Measurements from ENCODE around the gene SUSD4.

Gene SUSD4

DNA sequence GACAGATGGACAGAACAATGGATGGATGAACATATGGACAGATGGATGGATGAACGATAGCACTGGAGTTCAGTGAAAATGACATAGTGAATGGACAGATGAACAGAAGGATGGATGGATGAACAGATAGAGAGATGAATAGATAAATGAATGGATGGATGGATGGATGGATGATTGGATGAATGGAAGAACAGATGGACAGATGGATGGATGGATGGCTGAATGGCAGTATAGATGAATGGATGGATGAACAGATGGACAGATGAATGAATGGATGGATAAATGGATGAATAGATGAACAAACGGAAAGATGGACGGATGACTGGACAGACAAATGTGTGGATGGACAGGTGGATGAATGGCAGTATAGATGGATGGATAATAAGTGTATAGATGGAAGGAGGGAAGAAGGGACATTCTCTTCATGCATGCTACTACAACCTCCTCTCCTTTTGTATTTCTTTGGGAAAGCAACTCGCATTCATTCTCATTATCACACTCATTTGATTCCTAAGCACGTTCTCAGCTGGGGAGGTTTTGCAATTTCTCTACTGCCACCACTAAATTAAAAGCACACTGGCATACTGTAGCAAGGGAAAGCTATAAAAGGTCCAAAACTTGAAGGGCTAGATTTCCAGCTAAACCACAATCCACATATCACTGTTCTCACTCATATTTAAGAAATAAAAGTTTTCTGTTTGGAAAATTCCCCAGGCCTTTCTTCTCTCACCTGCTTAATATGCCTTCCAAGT lies 34.1 kb downstream of the SUSD4 start:
- no peak for DNase-seq (ENCODE audit: low read depth)

DNA sequence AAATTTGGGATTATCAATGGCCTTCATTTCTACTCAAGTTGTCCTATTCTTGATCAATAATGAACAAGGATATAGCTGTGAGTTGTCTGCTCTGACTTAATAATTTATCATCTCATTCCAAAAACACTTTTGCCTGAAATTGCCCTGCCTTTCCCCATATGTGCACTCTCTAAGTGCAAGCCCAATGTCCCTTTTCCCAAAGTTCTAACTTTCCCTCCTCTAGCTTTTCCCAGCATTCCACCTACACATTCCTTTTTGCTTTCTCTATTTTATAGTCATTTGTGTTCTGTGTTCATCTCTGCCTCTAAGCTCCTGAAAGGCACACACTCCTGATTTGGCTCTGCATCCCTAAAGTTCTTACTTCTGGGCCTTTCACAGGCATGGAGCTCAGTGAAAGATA lies 34.7 kb downstream of the SUSD4 start:
- no peak for DNase-seq (ENCODE audit: low read depth)

DNA sequence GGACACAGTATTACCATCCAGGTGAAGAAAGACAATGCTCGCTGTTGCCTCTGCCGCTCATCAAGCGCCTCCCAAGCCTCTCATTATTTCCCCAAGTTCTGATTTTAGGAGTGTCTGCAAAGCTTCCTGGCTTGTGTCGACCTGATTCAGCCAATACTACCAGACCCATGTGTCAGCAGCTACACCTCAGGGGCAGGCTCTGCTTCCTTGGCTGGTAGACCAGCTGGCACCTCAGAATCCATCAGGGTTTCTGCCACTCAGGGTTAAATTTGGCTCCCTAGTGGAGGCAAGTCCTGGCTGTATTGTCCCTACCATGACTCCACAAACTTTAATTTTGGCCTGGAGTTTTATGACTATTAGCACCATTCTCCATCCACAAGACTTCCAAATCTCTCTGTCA lies 35.4 kb downstream of the SUSD4 start:
- no peak for DNase-seq (ENCODE audit: low read depth)

DNA sequence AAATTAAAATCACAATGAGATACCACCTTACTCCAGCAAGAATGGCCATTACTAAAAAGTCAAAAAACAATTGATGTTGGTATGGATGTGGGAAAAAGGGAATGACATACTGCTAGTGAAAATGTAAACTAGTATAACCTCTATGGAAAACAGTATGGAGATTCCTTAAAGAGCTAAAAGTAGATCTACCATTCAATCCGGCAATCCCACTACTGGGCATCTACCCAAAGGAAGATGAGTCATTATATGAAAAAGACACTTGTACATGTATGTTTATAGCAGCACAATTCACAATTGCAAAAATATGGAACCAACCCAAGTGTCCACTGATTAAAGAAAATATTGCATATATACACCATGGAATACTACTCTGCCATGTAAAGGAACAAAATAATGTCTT lies 37.2 kb downstream of the SUSD4 start:
- DNase-seq (ENCODE audit: low read depth), result no peak

DNA sequence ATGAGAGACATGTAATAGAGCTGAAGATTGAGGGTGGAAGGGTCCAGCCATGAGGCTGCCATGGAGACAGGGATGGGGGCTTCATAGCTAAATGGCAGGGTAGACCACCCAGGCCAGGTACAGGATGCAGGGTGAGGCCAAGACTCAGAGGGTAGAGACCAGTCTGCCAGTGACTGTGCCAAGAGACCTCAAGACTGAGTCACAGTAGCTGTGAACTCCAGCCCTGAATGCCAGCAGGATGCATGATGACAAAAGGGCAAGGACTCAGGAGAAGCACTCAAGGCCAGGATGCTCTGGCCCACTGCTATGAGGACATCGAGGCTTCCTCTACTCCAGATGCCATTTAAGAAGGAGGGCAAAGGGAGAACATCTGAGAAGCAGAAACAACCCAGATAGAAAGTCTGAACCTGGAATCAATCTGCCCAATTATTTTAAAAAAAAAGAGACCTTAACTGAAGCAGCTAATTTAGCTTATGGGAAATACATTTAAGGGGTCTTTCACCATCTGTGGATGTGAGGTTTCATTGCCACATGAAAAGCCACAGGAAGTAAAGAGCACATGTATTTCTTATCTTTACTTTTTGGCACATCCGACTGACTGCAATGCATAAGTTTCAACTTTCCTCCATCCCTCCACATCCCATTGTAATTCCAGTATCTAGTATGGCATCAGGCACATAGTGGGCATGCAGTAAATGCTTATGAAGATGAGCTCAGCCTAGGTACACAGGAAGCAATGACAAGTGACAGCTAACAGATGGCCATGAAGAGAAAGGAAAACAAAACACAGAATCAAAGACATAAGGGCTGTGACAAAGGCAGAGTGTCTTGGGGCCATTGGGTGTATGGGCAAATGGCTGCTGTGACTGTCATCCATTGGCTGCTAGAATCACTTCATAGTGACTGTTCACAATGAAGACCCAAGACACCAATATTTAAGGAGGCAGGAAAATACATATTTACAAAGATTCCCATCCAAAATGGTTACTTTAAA lies 40.2 kb downstream of the SUSD4 start:
- DNase-seq (ENCODE audit: low read depth), result no peak

DNA sequence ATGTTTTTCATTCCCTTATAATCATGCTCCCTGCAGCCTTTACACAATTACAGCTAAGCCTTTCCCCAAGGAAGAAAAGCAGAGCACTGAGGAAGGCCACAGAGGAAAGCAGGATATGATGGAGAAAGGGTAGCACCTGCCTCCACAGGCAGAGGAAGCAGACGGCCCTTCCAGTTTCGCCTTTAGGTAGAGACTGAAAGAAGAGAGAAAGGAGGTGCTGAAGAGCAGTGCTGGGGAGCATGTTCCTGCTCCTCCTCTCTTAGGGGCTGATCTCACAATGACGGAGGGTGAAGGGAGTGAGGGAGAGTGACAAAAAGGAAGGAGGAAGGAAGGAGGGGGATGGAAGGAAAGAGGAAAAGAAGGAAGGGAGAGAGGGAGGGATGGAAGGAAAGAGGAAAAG lies 41.1 kb downstream of the SUSD4 start:
- DNase-seq (ENCODE audit: low read depth), result no peak

DNA sequence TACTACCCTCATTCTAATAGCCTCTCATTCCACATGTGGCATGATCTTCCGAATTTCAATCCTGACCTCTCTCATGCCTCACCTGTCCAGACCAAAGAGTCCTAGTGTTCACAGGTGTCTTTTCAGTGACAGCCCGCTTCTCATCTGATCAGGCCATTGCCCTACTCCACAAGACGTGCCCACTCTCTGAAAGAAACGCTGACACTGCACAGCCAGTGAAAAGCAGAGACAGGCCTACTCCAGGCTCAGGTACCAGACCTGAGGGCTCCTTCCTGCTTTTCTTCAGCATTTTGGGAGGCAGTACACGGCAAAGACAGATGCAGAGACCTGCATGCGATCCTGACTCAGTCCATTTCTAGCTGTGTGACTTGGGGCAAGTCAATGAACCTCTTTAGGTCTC lies 43.0 kb downstream of the SUSD4 start:
- DNase-seq (ENCODE audit: low read depth), result no peak

DNA sequence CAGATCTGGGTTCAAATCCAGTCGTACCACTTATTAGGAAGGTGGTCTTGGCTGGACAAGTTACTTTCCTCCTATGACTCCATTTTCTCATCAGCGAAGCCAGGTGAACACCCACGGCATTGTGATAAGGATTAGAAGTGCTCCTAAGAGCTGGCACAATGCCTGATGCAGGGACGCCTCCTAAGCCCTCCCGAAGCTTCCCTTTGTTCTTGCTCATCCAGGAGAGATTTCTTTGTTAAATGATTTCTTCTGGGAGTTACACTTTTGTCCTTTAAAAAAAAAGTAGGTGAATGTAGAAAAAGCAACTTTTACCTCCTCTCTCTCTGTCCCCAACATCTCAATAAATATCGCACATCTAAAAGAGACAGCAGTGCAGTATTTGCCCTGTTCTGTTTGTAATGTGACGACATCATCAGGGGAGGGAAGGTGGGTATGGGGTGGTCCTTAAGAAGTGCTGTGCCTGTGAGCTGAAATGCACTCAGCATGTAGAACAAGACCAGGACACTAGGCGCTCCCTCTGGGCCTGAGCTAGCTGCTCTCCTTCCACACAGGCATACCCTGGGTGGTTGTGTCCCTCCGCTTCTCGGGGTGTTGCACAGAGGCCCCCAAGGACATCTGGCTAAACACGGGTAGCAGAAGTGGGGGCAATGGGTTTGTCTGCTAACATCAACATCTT lies 43.9 kb downstream of the SUSD4 start:
- no peak for DNase-seq (ENCODE audit: low read depth)

DNA sequence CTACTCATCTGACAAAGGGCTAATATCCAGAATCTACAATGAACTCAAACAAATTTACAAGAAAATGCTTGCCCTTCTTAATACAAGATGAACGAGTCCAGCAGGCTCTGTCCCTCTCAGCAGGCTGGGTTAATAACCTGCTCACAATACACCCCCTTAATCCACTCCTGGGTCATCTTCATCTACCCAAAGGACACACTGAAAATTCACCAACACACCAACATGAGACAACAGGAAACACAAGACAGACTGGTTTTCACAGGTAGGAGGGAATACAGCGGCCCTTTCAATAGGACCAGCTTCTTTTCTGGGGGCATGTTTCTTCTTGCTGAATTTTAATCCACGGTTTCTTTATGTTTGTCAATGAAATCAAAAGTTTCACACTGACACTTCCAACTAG lies 44.6 kb downstream of the SUSD4 start:
- DNase-seq (ENCODE audit: low read depth), result no peak

DNA sequence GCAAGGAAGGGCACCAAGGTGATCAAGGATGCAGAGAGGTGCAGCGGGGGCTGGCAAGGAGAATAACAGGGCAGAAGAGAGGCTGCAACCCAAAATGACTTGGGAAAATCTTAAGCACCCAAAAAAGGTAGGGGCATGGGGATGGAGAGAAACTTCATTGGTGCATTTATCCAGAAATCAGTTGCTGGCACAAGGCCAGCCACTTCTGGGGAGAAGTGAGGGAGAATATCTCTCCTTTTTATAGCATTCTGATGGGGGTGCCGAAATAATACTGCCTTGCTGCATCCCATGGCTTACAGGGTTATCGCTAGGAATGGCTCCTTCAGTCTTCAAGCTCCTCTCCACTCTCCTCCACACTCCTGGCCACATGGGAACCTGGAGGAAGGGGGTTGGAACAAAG lies 47.9 kb downstream of the SUSD4 start:
- no peak for DNase-seq (ENCODE audit: low read depth)

DNA sequence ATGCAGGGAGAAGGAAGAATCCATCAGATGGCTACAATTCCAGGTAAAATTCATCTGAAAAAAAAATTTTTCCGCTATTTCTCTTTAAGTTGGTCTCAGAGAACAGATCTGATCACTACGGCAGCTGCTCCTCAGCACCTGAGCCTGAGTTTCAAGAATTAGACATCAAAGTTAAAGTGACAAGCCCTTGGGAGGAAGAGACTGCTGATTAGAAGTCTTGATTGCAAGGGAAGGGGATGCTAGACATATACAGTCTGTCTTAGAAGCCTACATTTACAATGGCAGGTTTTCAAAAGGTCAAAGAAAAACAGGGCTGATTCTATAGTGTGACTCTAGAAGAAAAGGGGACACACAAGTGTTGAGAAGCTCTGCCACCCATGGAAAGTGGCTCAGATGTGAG lies 48.3 kb downstream of the SUSD4 start:
- no peak for DNase-seq (ENCODE audit: low read depth)

DNA sequence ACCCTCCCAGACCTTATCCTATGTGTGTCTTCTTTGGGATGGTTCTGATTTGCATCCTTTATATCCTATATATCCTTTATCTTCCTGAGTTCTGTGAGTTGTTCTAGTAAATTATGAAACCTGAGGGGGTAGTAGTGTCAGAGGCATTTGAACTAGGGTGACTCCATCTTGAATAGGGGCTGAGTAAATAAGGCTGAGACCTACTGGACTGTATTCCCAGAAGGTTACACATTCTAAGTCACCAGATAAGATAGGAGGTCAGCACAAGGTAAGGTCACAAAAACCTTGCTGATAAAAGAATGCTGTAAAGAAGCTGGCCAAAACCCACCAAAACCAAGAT lies 50.6 kb downstream of the SUSD4 start:
- DNase-seq (ENCODE audit: low read depth), result no peak

DNA sequence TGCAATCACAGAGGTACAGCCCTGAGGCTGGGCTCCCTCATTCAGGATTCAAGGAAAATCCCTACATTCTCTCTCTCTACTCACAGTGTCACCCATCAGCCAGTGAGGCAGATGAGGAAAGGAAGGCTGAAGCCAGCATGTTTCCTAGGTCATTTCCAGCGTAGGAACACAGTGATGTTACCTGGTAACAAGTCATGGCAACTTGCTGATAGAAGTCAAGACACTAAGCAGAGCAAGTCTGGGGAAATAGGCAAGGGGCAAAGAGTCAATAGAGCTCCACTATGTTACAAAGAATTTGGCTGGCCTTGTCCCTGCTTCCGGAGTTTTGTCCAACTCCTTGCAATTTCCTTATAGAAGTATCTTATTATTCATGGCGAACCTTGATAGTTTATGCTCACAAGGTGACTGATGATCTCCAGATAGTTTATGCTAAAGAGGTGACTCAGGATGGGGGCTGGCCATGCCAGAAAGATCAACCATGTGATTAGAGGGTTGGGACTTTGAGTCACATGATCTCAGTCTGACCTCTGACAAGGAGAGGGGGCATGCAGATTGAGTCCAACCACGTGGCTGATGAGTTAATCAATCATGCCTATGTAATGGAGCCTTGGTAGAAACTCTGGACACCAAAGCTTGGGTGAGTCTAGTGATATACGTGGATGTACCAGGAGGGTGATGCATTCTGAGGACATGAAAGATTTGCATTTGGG lies 51.1 kb downstream of the SUSD4 start:
- DNase-seq (ENCODE audit: low read depth), result no peak

DNA sequence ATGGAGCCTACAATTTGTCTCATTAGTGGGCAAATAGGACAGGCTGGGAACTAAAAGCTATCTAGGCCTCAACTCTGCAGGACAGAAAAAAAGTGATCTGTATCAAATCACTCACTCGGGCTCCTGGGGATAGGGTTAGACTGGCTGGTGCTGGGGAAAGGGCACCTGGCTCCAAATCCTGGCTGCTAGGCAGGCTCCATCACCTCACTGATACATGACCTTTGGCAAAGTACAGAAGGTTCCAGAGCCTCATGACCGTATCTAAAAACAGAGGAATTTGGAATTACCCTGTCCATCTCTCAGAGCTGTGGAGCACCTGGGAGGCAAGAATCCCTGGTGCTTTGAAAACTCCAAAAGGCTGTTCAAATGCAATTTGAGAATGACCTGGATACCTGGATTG lies 51.7 kb downstream of the SUSD4 start:
- no peak for DNase-seq (ENCODE audit: low read depth)

DNA sequence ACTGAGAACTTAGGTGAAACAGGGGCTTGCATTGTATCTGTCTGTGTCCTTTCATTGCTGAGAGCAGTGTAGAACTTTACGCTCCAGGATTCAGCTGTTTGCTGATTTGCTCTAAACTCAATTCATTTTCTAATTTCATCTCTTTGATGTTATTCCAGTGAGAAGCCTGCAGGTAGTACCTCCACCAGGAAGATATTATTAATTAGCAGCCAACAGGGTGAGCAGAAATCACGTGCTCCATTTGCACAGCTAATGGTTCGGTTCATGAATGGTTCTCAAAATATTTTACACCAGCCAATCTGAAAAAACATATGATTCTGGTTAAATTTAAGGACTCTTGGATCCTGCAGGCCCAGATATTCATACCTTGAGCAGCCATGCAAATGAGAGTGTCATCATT lies 52.1 kb downstream of the SUSD4 start:
- no peak for DNase-seq (ENCODE audit: low read depth)

DNA sequence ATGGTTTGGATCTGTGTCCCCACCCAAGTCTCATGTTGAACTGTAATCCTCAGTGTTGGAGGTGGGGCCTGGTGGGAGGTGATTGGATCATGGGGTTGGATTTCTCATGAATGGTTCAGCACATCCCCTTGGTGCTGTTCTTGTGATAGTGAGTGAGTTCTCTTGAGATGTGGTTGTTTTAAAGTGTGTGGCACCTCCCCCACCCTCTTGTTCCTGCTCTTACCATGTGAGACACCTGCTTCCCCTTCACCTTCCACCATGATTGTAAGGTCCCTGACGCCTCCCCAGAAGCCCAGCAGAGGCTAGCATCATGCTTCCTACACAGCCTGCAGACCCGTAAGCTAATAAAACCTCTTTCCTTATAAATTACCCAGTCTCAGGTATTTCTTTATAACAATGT lies 55.8 kb downstream of the SUSD4 start:
- DNase-seq (ENCODE audit: low read depth), result no peak

DNA sequence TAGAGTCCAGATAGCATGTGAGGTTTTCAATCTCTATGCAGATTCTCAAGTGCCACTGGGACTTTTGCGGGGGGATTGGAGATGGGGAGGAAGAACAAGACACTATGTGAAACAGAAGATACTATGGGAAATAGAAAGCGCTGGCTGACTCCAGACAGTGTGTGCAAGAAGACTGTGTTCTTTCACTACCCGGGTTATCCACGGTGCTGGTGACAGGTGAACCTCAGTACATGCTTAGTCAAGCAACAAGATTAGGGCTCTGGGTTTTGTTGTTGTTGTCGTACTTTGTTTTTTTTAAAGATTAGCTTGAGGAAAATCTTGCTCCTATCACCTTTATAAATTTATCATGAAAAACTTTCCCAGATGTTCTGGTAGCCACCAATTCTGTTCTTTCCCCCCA lies 56.4 kb downstream of the SUSD4 start:
- no peak for DNase-seq (ENCODE audit: low read depth)

DNA sequence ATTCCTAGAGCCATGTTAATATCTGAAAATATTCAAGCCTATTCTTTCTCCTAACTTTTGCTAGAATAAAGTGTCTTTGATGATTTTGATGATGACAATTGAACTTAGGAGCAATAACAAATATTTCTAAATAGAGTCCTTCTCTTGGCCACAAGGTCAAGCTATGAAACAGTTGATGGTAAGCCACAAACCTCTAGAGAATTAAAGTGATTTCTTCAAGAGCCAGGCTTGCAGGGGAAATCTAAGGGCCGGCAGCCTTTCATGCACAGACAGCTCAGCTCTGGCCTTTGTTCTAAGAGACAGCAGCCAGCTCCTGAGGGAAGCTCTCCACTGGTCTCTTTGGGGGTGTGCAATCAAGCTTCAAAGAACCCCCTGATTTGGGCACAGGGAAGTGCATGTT lies 59.0 kb downstream of the SUSD4 start:
- DNase-seq (ENCODE audit: low read depth), result no peak

DNA sequence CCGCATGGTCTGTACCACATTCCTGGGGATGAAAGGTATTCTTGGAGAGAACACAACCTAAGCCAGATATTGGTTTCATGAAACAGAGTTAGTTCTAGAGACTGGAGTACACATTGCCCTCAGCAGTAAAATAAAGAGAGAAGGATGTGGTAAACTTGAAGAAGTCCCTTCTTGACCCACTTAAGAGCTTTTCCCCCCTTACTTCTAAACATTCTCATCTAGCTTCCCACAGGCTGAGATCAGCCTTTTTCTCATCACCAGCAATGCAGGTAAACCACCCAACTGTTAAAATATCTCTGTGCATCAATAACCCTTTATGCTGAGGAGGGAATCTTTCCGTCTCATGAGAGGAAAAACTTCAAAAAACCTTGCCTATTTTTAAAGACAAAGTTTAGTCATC lies 62.6 kb downstream of the SUSD4 start:
- no peak for DNase-seq (ENCODE audit: low read depth)

DNA sequence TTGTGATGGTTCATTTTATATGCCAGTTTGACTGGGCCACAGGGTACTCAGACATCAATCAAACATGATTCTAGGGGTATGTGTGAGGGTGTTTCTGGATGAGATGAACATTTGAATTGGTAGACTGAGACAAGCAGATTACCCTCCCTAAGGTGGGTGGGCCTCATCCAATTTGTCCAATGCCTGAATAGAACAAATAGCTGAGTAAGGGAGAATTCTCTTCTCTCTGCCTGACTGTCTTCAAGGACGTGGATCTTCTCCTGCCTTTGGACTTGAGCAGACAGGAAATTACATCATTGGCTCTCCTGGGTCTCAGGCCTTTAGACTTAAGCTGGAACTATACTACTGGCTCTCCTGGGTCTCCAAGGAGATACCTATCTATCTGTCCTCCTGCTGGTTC lies 64.4 kb downstream of the SUSD4 start:
- DNase-seq (ENCODE audit: low read depth), result no peak

DNA sequence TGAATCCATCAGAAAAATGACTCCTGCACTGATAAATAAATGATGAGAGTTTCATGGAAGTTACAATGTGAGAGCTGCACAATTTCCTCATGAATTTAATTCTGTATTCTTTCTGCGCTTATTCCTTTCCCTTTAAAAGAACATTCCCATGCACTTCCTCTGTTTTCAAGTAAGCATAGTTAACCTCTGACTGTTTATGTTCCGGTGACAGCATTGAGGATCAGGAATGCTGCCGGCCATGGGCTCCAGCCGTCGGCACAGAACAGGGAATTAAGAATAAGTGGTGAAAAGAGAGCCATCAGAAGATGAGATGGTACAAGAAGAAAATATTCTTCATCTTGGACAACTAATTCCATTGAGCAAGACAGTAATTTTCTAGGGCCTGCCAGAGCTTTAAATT lies 65.3 kb downstream of the SUSD4 start:
- no peak for DNase-seq (ENCODE audit: low read depth)

DNA sequence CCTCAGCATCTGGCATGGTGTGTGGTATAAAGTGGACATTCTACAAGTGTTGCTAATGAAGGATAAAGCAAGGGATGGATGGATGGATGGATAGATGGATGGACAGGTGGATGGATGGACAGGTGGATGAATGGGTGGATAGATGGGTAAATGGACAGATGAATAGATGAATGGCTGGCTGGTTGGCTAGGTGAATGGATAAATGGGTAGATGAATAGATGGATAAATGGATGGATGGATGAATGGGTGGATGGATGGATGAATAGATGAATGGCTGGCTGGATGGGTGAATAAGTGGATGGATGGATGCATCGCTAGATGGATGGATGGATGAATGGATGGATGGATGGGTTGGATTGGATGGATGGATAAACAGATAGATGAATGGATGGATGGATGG lies 66.2 kb downstream of the SUSD4 start:
- DNase-seq (ENCODE audit: low read depth), result no peak
